Activated CD8-positive, alpha-beta memory T cell treated with anti-CD3 and anti-CD28 coated beads, Interleukin-2, amount 50 U/mL, for 24 hours (primary cell): ENCODE measurements around the gene ARL4A.

Experiments
- DNase-seq: peaks from one replicate; pipeline ENCODE4 v3.0.0-alpha.2; 2020; ENCODE audit errors: extremely low read depth

The ARL4A gene

GRCh38 chr7:12703881-12704280 lies 16.4 kb downstream of the ARL4A start:
- DNase-seq = no peak

GRCh38 chr7:12705878-12706277 lies 18.4 kb downstream of the ARL4A start:
- DNase-seq = no peak

GRCh38 chr7:12706900-12707536 lies 19.6 kb downstream of the ARL4A start:
- DNase-seq = no peak

GRCh38 chr7:12708314-12708713 lies 20.9 kb downstream of the ARL4A start:
- DNase-seq = no peak

GRCh38 chr7:12709726-12710502 lies 22.5 kb downstream of the ARL4A start:
- DNase-seq = no peak

GRCh38 chr7:12711124-12711523 lies 23.7 kb downstream of the ARL4A start:
- DNase-seq = no peak

- no peak for DNase-seq
These were observed 24.8 kb downstream of the ARL4A start for GRCh38 chr7:12712236-12712635.

GRCh38 chr7:12713625-12714378 lies 26.4 kb downstream of the ARL4A start:
- no peak for DNase-seq

GRCh38 chr7:12714379-12714737 lies 26.9 kb downstream of the ARL4A start:
- DNase-seq = no peak

- no peak for DNase-seq
These were observed 28.1 kb downstream of the ARL4A start for GRCh38 chr7:12715372-12716133.

GRCh38 chr7:12716134-12716681 lies 28.8 kb downstream of the ARL4A start:
- no peak for DNase-seq

GRCh38 chr7:12716722-12717121 lies 29.3 kb downstream of the ARL4A start:
- DNase-seq = no peak

GRCh38 chr7:12719141-12719919 lies 31.9 kb downstream of the ARL4A start:
- no peak for DNase-seq

GRCh38 chr7:12719981-12720865 lies 32.8 kb downstream of the ARL4A start:
- DNase-seq = no peak

GRCh38 chr7:12721286-12721830 lies 33.9 kb downstream of the ARL4A start:
- no peak for DNase-seq

GRCh38 chr7:12722136-12722535 lies 34.7 kb downstream of the ARL4A start:
- no peak for DNase-seq

- no peak for DNase-seq
These were observed 35.5 kb downstream of the ARL4A start for GRCh38 chr7:12722636-12723605.

GRCh38 chr7:12725575-12726316 lies 38.3 kb downstream of the ARL4A start:
- no peak for DNase-seq
